Inflammatory macrophage (primary cell): Measurements from ENCODE around the gene RNASE2.

Experiments
- DNase-seq, 2 donors: peaks; one replicate each; pipeline ENCODE4 v3.0.0-alpha.2; 2020 to 2022

The RNASE2 gene

DNA sequence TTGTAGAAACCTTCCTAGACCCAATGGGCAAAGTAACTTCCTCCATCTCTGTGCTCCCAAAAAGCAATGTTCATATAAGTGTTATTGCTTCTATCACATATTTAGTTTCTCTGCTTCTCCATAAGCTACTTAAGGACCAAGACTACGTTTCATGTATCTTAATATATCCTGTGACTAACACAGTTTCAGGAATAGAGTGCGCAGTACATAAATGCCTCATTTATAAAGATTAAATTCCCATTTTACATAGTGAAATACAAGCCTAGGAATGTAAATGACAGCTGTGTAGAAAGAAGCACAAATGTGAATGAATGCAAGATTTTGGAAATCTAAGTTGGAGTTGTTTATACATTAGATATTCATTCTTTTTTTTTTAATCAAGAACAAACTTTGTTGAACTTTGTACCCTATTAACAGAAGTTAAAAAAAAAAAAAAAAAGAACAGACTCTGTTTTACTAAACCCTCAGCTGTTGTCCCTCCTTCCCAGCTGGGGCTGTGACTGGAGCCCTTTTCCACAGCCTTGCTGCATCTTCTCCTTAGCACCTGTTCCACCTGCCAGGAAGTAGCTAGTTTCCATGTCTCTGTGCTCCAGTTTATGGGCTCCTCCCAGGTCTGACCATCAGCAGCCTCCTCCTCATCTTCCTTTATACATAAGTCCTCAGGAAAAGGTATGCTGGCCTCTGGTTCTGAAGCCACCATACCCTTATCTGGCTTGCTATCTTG is 27.5 kb downstream of the RNASE2 start:
- no peak for DNase-seq

- peak; percentile 44 for DNase-seq
Measured at GRCh38 chr14:20985650-20986049, 30.4 kb downstream of the RNASE2 start.

GRCh38 chr14:20986811-20987210 is 31.5 kb downstream of the RNASE2 start:
- DNase-seq: peak; percentile 85 to 88

DNA sequence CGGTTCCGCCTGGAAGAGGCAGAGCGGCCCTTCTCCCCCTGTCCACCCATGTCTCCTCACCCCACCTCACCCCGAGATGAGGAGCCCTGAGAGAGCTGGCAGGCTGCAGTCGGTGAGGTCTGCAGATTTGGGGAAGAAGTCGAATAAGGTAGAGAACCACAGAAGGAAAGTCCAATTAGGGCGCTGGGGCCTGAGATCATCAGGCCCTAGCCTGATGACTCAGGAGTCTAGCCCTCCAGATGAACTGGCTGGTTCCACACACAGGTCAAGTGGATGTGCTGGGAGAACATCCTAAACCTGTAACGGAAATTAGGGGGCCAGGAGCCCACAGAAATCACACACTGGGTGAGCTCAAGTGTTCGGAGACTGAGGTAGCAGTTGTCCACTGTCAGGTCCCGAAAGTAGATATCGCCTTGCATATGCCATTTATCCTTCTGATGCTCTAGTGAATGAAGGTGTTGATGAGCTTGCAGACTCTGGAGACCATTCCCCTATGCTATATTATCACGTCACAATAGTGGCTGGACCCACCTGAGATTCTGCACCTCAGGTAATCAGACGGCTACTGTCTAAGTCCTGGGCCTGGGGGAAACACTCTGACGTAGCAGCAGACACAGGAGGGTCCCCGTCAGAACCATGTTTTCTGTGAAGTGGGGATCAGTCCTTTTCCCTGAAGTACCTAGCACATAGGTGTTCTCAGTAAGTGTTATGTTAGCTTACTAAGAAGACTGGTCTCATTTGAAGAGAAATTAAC is 33.6 kb downstream of the RNASE2 start:
- peak; percentile 67 to 72 for DNase-seq

DNA sequence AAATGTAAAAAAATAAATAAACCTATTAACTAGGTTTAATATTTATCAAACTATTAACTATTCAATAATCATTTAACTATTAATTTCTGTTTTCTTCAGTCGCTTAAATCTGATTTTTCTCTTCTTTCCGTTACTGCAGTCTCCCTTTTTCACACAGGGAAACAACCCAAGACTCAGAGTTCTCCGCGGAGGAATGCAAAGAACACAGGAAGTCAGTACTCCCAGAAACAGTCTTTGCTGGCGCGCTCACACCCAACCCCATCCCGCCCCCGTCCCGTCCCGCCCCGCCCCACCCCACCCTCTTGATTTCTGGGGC is 34.1 kb downstream of the RNASE2 start:
- DNase-seq: no peak

DNA sequence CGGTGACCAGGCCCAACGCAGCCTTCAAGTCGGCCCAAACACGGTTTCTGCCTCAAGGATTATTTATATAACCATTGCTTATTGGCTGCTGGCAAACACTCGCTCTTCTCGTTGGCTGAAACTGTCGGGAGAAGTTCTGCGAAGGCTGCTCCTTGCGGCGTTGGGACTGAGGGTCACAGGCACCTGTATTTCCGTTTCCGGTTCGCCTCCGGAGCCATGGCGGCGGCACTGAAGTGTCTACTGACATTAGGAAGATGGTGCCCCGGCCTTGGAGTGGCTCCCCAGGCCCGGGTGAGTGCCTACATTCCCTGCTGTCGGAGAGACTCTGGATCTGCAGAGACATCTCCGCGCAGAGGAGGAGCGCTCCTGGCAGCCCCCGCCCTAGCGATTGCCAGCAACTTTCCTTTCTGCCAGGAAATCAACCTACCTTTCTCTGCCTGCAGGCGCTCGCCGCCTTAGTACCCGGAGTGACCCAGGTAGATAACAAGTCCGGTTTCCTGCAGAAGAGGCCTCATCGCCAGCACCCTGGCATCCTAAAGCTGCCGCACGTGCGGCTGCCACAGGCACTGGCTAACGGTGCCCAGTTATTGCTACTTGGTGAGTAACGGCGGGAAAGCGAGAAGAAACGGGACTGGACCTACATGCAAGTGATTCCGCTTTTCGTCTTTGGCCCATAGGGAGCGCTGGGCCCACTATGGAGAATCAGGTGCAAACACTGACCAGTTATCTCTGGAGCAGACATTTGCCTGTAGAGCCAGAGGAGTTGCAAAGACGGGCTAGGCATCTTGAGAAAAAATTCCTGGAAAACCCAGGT is 34.7 kb downstream of the RNASE2 start, which contains the start of gene METTL17:
Gene METTL17, plus strand, starts transcription at position 194 of the 814 bp plus-strand sequence. Its CDS starts 23 bp downstream, at position 217.
- peak; percentile 97 to 98 for DNase-seq

DNA sequence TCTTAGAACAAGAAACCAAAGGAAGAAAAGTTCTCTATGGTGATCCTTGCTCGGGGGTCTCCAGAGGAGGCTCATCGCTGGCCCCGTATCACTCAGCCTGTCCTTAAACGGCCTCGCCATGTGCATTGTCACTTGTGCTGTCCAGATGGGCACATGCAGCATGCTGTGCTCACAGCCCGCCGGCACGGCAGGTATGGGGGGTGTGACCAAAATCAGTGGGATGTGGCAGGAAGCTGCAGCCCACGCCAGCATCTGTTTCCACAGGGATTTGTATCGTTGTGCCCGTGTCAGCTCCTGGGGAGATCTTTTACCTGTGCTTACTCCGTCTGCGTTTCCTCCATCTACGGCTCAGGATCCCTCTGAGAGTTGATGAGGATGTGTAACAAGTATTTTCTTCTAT is 41.2 kb downstream of the RNASE2 start:
- no peak for DNase-seq

DNA sequence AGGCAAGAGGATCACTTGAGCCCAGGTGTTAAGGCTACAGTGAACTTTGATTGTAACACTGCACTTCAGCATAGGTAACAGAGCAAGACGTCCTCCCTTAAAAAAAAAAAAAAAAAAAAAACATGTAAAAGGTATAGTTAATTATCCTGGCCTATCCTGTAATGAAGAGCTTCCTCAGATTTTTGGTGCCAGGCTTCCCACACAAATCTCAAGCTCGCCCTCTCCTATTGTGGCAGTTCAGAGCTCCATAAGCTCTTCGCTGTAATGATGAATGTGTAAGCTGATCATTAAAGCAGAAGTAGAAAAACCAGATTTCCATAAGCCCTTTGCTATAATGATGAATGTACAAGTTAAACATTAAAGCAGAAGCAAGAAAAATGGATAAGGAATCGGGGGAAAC is 41.8 kb downstream of the RNASE2 start:
- no peak for DNase-seq

GRCh38 chr14:20997564-20997963 is 42.3 kb downstream of the RNASE2 start:
- no peak for DNase-seq

DNA sequence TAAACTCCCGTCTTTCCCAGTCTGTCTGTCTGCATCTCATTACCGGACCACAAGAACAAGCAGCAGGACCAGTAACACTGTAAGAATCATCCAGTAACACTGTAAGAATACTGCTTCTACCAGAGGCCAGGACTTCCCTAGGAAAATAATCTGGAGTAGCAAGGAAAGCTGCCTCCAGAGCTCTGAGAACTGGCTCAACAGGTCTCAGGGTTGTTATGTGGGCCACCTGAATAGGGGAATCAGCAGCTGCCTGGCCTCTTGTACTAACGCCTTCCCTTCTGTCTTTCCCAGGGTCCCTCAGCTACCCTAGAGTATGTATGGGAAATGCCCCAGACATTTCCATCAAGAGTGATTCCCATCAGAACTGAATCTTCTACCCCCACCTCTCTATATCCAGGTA is 42.9 kb downstream of the RNASE2 start:
- no peak for DNase-seq

GRCh38 chr14:20998674-20999366 is 43.5 kb downstream of the RNASE2 start, which contains the start of gene SLC39A2:
TSS of gene SLC39A2 (plus strand) at chr14:20999293. CDS start at chr14:20999447, 154 bp downstream.
- peak in 1 of 2 donors; percentile 59 for DNase-seq

DNA sequence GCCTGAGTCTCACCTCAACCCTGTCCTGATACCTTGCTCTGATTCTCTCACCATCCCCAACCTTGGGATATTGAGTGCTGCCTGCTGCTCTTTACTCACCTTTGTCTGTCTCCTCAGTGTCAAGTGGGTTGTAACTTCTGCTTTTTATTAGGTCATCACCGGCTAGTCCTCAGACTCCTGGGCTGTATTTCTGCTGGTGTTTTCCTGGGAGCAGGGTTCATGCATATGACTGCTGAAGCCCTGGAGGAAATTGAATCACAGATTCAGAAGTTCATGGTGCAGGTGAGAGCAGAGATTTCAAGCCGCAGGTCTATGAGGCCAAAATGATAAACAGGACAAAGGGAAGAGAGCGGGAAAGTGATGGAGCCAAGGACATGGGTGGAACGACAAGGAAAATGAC is 44.3 kb downstream of the RNASE2 start:
- DNase-seq: no peak

- DNase-seq: no peak
Measured at GRCh38 chr14:21001218-21001617, 45.9 kb downstream of the RNASE2 start.

GRCh38 chr14:21003788-21004346 is 48.6 kb downstream of the RNASE2 start:
- DNase-seq: no peak
